ENCODE results near the gene PEAR1.

PEAR1 gene

GRCh38 chr1:156942176-156942575 is 48.7 kb downstream of the PEAR1 start:
- no peak for DNase-seq

DNA sequence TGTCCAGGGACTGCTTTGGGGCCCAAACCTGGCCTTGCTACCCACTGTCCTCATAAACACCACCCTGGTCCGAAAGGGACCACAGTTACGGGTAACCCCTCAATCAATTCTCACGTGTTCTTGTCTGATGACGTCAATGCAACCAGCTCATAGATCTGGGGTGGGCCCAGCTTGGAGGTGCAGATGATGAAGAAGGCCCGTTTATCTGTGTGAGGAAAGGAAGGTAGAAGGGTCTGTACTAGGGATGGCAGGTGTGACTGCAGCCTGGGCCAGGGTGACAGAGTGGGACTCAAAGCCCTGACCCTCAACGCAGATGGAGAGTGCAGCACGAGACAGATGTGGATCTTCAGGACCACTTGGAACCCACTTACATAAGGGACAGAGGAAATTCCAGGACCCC is 49.1 kb downstream of the PEAR1 start:
- no peak for DNase-seq

- no peak for DNase-seq
Observed at GRCh38 chr1:156943756-156944155, 50.2 kb downstream of the PEAR1 start.

- no peak for DNase-seq
Observed at GRCh38 chr1:156944268-156944667, 50.8 kb downstream of the PEAR1 start.

DNA sequence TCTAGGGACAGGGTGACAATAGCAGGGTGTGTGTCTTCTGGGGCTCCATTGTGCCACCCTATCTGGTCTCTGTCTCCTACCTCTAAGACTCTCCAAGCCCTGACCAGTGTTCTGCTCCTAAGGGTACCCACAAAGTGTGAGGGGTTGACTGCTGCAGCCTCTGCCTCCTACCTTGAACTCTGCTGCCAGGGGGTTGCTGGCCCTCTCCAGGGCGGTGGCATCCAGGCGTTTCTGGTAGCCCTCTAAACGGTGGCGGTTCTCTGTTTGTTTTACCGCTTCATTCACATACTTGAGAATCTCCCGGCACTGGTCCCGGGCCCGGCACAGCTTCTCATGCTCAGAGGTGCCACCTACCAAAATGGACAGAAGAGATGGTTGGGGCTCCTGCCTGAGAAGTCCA is 51.3 kb downstream of the PEAR1 start:
- DNase-seq = no peak

DNA sequence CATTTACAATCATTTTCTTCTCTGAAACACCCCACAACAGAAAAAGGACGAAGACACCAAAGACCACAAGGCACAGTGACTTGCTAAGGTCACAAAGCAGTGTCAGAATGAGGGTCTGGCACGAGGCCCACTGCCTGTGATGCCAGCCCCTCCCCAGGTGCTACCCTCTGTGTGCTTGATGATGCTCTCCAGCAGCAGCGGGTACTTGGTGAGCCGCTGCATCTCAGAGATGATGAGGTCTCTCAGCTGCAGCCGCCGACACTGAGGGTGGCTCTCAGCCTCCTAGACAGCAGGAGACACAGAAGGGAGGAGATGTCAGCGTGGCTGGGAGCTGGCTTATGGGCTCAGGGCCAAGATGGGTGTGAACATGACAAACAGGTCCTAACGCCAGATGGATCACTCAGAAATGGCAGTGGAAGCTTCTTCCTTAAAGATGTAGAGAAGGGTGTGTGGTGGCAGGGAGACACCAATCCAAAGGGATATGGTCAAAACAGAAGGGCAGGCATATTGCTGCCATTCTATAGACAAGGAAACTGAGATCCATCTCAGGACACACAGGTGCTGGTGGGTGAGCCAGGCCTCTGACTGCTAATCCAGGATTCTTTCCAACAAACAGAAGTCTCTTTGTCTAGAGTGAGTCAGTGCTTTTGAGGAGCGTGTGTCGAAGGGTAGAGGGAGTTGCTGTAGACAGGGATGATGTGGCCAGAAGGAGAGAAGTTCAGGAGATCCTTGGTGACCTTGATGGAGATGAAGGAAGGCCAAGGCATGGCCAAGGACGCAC is 52.6 kb downstream of the PEAR1 start:
- DNase-seq = no peak

DNA sequence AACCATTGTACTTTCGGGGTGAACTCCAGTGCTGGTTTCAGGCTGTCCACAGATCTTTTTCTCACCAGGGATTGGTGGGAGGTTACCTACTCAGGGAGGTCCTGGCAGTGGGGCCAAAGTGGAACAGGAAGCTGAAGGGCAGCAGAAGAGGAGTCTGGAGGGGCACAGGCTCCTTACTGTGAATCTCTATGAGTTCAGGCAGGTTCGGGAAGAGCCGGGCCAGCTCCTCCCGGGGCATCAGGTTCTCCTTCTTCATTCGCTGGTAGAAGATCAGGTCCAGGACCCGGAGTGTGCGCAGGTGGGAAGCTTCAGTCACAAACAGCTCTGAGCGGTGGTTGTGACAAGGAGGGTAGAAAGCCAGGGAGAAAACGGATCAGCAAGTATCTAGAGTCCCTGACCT is 53.6 kb downstream of the PEAR1 start:
- no peak for DNase-seq

- DNase-seq = no peak
Observed at GRCh38 chr1:156947818-156948525, 54.5 kb downstream of the PEAR1 start.

- DNase-seq = no peak
Observed at GRCh38 chr1:156948708-156949107, 55.2 kb downstream of the PEAR1 start.

DNA sequence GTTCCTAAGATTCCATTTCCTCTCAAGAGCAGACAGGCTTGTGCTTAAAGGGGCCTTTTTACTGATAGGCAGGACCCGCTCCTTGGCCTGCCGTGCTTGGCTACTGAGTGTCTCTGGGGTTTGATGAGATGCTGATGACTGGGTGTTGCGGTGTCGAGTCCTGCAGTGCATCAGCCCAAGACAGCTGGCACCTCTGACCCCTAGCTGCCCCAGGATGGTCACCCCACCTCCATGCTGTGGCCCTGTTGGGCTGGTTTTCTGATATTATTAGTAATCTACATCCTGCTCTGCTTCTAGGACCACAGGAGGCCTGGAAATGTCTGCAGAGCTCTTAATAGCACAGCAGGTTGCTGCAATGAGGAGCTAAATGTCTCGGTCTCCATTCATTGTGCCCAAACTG is 55.6 kb downstream of the PEAR1 start:
- DNase-seq = no peak

GRCh38 chr1:156951371-156951770 is 57.9 kb downstream of the PEAR1 start:
- no peak for DNase-seq

- DNase-seq = no peak
Observed at GRCh38 chr1:156953571-156953970, 60.1 kb downstream of the PEAR1 start.

DNA sequence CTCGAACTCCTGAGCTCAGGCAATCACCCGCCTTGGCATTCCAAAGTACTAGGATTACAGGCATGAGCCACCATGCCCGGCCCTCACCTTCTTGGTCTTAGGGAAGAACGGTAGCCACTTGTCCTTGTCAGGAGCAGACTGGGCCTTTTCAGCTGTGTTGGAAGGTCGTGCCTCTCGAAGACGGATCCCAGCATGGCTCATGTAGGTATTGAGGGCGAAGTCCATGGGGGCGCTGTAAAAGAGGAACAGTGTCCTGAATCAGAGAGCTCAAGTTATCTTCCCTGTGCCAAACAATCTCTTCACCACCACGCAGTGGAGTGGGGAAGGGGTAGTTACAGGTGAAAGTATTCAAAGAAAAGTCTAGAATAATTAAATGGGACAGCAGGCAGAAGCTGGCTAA is 62.8 kb downstream of the PEAR1 start:
- DNase-seq = no peak

DNA sequence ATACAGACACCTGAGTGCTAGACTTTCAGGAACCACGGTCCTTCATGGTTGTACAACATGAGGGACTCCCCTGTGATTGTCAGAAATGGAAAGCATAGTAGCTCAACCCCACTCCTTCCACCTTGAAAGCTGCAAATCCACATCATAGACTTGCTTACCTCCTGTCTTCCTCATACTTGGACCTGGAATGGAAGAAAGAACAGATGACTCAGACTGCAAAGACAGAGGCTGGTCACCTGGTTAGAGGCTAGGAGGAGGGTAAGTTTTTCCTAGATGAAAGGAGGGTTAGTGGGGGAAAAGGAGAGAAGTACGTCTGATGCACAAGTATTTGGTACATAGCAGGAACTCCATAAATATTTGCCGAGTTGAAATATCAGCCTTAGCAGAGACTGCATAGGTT is 64.1 kb downstream of the PEAR1 start:
- DNase-seq = no peak

GRCh38 chr1:156958247-156958714 is 64.8 kb downstream of the PEAR1 start:
- no peak for DNase-seq

GRCh38 chr1:156959414-156959813 is 65.9 kb downstream of the PEAR1 start:
- DNase-seq = no peak

DNA sequence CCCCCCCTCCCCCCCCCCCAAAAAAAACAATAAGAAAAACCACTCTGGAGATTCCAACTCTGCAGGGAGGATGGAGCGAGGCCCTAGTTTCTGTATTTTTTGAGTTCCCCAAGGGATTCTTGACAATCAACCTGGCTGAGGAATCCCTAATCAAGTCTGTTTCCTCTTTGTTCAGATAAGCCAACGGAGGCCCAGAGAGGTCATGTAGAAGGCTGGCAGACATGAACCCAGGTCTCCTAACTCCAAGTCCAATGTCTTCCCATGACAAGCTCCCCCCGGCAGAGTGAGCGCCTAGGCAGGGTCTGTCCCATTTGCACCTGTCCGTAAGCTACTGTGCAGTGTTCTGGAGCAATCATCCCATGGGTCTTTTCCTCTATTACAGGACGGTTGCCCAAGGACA is 66.4 kb downstream of the PEAR1 start:
- DNase-seq = no peak

GRCh38 chr1:156961709-156962108 is 68.2 kb downstream of the PEAR1 start:
- peak; percentile 6 for DNase-seq

DNA sequence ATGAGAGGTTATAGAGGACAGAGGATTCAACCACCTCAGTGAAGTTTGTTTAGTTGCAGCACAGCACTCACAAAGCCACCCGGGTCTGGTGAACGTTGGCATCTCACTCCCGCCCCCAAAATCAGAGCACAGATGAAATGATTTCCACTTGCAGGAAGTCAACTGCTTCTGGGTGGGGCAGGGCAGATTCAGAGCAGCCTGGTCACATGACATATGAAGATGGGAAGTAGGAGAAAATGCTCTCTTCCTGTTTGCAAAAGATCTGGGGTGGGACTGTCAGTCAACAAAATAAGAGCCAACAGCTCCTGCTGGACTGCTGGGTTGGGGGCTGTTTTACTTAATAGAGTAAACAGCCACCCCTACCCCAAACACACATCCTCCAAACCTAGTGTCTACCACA is 70.1 kb downstream of the PEAR1 start:
- DNase-seq = peak; percentile 24

- no peak for DNase-seq
Observed at GRCh38 chr1:156964441-156964840, 70.9 kb downstream of the PEAR1 start.

Measured in activated naive CD4-positive, alpha-beta T cell treated with Interleukin-2 at 50 U/mL for 16 hours (primary cell).